NCI-H774 (cell line): ENCODE results near the gene SETBP1.

ENCODE experiments used
- DNase-seq: peaks from one replicate; lab custom pipeline; 2025; lab: John Stamatoyannopoulos, UW

Gene SETBP1

GRCh38 chr18:44731530-44732237, 51.0 kb downstream of the SETBP1 start:
- DNase-seq, result no peak

- no peak for DNase-seq
Observed at GRCh38 chr18:44732238-44732563, 51.5 kb downstream of the SETBP1 start.

GRCh38 chr18:44732599-44732998, 51.9 kb downstream of the SETBP1 start:
- DNase-seq, result no peak

DNA sequence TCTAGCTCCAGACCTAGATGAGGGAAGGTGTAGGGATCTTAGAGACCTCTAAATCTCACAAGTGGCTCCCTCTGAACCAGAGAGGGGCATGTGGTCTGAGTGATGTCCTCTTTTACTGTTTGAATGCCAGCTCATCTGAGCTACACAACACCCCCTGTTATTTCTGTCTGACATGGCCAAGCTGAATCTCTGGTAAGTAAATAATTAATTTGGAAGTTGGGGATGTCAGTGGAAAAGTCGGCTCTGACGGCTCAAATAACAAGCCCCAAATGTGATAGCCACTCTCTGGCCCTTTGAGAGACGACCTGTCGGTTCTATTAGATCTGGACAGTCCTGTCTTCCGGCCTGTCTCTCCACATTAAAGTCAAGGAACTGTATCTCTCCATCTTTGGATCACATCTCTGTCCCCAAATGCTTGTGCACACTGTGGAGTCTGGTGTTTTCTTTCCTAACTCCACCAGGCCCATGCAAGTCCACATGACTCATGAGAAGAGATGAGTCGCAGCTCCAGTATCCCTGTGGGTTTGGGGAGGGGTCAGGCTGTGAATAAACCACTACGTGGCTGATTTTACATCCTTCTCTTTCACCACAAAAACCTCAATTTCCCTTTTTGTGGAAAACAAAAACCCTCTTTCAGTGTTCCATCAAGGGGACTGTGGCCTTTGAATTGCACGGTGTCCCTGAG, 52.5 kb downstream of the SETBP1 start:
- no peak for DNase-seq

GRCh38 chr18:44733754-44734465, 53.2 kb downstream of the SETBP1 start:
- DNase-seq, result no peak

- no peak for DNase-seq
Observed at GRCh38 chr18:44735096-44735495, 54.4 kb downstream of the SETBP1 start.

- no peak for DNase-seq
Observed at GRCh38 chr18:44736664-44737380, 56.1 kb downstream of the SETBP1 start.

DNA sequence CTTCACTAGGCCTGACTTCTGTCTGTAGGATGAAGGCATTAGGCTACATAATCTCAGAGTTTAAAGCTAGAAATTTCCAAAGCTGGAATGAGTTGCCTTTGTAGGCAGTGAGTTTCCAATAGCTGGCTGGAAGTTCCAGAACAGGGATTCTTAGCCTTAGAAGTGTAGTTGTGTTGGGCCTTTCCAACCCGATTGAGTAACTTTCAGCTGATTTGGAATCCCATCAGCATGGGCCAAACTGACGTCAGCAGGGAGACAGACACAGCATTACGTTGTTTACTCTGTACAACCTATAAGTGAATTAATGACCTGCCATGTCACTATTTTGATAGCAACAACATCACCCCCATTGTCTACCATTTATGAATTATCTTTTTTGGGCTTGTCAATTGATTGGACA, 56.9 kb downstream of the SETBP1 start:
- DNase-seq, result no peak

DNA sequence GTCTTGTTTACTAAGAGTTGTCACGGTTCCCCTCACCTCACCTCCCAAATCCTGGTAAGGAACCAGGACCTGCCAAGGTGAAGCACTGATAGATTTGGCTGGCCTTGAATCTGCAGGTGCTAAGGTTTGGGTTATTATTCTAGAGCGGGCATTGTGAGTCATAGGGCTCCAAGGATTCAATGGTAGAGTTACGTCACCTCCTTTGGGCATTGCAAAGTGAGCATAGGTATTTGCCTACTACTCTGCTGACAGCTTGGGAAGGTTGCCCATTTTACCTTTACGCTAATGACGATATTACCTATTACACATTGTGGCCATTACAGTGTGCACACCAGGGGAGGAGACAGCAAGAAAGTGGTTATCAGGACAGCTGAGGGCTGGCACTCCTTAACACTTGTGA, 59.3 kb downstream of the SETBP1 start:
- DNase-seq, result no peak

DNA sequence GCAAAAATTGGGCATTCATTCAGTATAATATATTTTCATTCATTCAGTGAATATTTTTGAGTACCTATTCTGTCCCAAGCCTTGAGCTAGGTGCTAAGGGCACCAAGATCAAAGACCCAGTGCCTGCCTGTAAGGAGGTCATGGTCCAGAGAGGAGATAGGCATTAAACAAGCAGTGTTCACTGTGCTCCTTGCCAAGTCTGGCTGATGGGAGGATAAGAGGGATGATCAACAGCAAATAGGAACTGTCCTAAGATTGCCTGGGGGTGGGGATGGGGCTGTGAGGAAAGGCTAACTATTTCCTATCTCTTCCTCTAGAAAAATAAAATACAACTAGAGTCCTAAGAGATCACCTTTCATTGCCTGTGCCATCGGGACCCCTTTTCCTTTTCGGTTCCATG, 60.4 kb downstream of the SETBP1 start:
- no peak for DNase-seq

DNA sequence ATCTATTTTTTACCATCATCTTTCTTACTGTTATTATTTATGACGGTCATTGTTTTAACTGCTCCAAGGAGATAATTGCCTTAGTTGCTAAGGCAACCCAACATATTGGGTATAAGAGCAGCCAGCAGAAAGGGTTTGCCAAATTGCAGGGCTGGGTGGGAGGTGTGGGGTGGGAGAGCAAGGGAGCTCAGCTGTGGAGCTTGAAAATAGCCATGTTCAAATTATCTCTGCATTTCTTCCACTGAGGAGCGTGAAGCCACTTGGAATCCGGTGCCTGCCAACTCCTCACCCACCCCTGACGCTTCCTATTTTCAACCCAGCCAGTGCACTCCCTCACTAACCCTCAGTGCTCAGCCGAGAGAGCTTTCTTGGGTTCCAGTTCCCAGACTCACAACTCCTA, 60.8 kb downstream of the SETBP1 start:
- no peak for DNase-seq

GRCh38 chr18:44742126-44742525, 61.4 kb downstream of the SETBP1 start:
- no peak for DNase-seq

GRCh38 chr18:44742718-44743311, 62.1 kb downstream of the SETBP1 start:
- peak; percentile 70 for DNase-seq

DNA sequence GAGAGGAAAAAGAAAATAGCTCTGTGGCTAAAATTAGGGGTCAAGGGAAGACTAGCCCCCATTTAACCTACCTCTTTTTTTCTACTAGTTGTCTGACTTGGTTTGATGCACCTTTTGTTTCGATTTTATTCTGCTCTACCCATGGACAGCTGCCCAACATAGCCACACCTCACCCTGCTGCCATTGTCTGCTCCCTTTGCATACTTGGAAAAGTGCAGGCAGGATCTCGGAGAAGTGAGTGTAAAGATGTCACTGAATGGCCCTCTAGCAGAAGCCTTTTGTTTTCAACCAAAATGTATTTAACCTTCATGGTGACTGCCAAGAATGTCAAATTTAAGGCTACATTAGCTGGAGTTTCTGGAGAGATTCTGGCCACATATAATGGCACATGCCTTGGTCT, 62.9 kb downstream of the SETBP1 start:
- DNase-seq, result peak; percentile 3

DNA sequence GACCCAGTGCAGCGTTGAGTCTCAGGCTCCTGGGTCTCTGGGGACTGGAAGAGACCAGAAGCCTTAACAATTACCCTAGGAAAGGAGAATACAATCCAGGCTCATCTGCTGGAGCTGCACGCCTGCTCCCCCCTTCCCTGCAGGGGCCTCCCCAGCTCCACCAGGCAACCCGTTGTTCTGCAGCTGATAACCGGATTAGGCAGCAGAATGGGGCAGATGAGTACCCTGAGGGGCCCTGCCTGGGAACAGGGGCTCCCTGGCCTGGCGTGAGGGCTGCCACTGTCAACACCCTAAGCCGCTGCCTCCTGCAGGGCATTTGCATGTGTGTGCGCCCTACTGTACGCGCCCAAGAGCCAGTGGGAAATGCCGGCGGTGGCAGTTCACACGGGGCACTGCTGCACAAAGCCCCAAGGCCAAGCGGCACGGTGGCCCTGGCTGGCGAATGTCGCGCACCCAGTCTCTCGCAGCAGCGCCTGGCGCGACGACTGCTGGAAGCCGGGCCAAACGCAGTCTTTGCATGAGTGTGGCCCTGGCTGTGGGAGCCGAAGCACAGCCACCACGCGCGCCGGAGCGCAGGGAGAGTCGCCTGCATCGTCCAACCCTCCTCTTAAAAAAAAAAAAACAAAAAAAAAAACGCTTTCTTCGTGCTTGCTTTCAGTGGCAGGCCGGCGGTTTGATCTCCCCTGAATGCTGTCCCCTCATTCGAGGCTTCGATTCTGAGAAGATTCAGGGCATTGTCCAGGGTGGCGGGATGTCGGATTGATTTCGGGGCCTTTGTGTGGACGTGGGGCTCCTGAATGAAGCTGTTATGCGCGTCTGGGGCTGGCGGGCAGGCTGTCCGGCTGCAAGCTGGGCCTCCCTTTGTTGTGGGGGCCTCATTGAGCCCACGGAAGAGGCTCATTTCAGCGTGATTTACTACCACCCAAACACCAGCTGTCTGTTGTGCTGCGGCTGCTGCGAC, 63.8 kb downstream of the SETBP1 start:
- no peak for DNase-seq

- no peak for DNase-seq
Observed at GRCh38 chr18:44747157-44747556, 66.5 kb downstream of the SETBP1 start.

GRCh38 chr18:44748582-44748981, 67.9 kb downstream of the SETBP1 start:
- DNase-seq, result no peak

DNA sequence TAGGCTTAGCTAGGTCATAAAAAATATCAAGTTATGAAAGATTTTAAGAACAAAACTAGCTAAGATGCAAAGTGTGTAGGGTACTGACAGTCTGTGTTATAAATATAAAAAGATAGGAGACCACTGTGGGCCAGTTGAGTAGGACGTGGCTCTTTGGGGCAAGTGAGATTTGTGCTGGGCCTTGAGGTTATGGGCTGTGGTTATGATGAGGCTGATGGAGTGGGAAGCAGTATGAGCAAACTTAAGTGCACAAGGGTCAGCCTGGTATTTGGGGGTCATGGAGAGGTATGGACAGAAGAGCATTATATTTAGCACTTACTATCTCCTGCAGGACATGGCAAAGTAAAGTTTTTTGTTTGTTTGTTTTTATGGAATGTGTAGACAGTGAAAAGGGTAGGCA, 70.1 kb downstream of the SETBP1 start:
- no peak for DNase-seq

- no peak for DNase-seq
Observed at GRCh38 chr18:44754567-44754966, 73.9 kb downstream of the SETBP1 start.

- DNase-seq, result no peak
Observed at GRCh38 chr18:44758861-44759631, 78.4 kb downstream of the SETBP1 start.
